ENCODE data around the gene NUDT6. TPM values are rescaled to one million over a fixed set of nuclear protein-coding genes. Genes with fewer than 3 reads are reported as not detected.
A peak's percentile ranks its signal among the peaks of the same experiment; 100 is the strongest.
"Not testable (repeated sequence)": the region's sequence is repeated elsewhere in the genome, so short reads cannot be mapped to it uniquely, and the experiment has no call there.

The NUDT6 gene
- total RNA-seq, 2 donors from 2014 or later: 4.4 to 14.8 TPM

DNA sequence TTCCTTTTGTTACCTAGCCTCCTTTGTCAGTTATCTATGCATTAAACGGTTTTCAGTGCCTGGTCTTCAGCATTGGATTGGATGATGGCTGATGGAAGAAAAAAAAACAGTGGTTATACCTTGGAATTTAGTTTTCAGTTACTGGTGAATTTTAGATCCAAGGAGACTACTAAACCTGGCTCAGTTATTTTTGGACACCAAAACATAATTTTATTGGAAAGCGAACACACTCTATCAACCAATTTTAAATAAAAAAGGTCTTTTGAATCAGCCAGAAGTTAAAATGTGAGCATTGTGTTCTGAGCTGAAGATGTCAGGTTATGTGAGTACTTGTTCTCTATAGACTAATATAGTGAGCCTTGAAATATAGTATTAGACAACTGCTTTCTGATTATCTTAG is 63.7 kb downstream of the NUDT6 start:
- Mint-ChIP-seq H3K9me3 (no peaks in the 10 kb centered on the region), H3K27ac (no peak overlapping the region), H3K36me3 (no peaks in the 10 kb centered on the region)
- DNase-seq (ENCODE audit: low spot score in 2 of 2): no peak
- no peak for ATAC-seq

DNA sequence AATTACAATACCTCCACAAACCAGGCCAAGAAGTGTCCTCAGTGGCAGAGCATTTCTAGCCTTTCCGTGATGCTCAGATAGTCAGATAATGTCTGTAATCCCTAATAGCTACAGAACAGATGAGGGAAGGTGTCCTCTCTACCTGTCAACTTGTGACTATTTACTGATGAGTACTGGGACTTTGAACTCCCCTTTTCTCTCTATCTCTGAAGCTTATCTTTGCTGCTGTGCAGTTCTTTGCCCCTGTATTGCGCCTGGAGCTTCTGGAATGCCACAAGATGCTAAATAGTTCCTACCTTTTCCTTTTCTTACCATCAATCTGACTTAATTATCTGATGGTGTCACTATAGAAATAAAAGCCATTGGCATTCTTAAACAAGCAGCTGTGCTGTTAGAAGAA is 65.2 kb downstream of the NUDT6 start:
- no peak for ATAC-seq
- no peaks in the 10 kb centered on the region for H3K9me3 Mint-ChIP-seq
- no peak for DNase-seq (ENCODE audit: low spot score in 2 of 2)
- no peaks in the 10 kb centered on the region for H3K36me3 Mint-ChIP-seq
- no peak overlapping the region for H3K27ac Mint-ChIP-seq

DNA sequence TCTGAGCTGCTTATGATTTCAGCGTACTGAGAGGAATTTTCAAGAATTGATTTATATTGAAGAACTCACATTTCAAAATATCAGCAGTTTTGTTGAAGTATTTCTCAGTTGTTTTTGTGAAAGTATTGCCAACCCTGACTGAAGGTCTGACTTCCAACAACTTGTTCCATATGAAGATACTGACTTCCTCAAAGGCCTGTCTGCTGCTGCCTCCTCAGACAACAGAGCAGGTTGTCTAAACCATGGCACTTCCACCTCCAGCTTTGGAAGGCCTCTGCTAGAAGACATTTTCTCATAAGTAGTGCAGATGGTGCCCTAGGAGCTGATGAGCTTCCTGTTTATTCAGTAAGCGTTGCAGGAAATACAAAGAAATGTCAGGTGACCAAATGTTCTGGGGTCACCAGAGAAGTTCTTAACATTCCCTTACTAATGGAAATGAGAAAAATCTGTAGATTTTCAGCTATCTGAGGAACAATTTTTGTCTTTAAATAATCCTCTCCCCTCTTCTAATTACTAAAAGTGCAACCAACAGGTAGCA is 67.0 kb downstream of the NUDT6 start:
- Mint-ChIP-seq H3K27ac (no peak overlapping the region), H3K9me3 (no peaks in the 10 kb centered on the region), H3K36me3 (no peaks in the 10 kb centered on the region)
- ATAC-seq: no peak
- no peak for DNase-seq (ENCODE audit: low spot score in 2 of 2)

DNA sequence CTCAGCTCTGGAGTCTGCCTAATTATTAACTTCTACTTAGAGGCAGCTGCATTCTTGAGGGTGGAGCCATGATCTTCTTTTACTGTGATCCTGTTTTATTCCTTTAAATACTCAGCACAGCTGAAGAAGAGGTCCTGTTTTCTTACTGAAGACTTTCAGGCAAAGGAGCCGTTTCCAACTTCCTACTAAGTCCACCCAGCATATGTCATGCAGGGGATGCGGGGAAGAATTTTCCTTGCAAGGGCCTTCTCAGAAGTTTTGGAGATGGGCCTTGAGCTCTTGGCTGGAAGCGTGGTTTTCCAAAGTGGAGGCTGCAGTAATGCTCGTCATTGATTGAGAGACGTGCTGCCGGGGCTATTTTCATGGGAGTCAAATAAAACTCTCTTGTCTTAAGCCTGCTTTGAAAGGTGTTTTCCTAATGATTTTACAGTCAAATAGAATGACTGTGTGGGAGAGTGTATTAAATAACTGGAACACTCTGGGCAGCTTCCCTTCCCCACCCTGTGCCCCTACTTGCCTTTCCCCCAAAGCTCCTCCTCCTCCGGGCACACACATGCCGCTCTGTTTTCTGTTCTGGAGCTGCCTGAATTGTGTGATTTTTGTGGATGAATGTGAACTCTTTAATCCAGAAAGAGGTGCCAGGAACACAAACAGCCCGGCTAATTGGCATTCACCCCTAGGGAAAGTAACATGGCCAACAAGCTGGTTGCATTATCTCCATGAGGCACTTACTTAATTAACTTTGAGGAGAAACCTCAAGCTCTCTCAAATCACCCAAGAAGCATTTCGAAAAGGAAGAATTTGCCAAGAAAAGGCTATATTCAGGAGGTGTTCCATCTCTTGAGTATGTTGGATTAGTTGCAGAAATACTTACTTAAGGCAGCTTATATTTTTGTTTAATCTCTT is 67.7 kb downstream of the NUDT6 start:
- H3K36me3 Mint-ChIP-seq: no peaks in the 10 kb centered on the region
- DNase-seq (ENCODE audit: low spot score in 2 of 2) (no peak), ATAC-seq (no peak)
- H3K9me3 Mint-ChIP-seq: no peaks in the 10 kb centered on the region
- H3K27ac Mint-ChIP-seq: no peak overlapping the region

DNA sequence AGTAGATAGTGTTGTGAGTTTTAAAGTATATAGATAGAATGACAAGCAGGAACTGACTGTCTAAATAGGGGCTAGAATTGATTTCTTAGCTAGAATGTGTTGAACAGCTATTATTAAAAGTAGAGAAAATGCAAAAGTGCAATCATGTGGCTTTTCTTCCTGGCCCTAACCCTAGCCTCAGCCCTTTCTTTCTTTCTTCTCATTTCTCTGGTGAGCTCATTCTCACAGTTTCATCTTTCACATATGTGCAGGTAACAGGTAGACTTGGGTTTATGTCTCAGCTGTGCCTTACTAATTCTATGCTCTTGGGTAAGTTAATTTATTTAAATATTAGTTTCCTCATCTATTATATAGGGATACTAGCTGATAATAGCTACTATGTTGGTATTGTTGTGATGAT is 70.8 kb downstream of the NUDT6 start:
- no peak for DNase-seq (ENCODE audit: low spot score in 2 of 2)
- ATAC-seq: no peak
- no peak overlapping the region for H3K27ac Mint-ChIP-seq
- H3K36me3 Mint-ChIP-seq: no peaks in the 10 kb centered on the region
- H3K9me3 Mint-ChIP-seq: no peaks in the 10 kb centered on the region

DNA sequence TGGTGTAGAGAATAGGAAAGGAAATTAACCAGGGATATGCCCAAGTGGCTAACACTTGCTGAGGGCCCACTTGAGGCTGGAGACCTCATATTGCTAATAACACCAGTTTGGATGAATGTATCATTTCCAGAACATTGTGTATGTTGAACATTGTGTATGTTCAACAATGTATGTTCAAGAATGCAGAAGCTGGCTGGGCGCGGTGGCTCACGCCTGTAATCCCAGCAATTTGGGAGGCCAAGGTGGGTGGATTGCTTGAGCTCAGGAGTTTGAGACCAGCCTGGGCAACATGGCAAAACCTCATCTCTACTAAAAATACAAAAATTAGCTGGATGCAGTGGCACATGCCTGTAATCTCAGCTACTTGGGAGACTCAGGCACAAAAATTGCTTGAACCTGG is 72.6 kb downstream of the NUDT6 start:
- not testable (repeated sequence) for H3K9me3 Mint-ChIP-seq; ATAC-seq; H3K27ac Mint-ChIP-seq; DNase-seq (ENCODE audit: low spot score in 2 of 2); H3K36me3 Mint-ChIP-seq

DNA sequence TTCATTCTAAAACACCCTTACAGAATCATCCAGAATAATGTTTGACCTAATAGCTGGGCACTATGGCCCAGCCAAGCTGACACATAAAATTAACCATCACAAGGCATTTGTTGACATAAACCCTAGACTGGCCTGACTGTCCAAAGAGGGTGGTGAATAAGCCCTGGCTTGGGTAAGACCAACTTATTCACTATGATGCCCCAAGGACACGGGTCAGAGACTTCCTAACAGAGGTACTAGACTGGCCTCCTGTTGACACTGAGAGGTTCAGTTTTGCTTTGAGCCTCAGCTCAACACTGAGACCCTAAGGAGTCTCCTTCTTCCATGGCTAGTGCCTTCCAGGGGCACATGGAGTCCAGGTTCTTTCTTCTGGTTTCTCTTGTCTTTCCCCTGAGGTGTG is 74.5 kb downstream of the NUDT6 start:
- Mint-ChIP-seq H3K36me3 (no peaks in the 10 kb centered on the region), H3K27ac (no peak overlapping the region), H3K9me3 (no peaks in the 10 kb centered on the region)
- DNase-seq (ENCODE audit: low spot score in 2 of 2) (no peak), ATAC-seq (no peak)

DNA sequence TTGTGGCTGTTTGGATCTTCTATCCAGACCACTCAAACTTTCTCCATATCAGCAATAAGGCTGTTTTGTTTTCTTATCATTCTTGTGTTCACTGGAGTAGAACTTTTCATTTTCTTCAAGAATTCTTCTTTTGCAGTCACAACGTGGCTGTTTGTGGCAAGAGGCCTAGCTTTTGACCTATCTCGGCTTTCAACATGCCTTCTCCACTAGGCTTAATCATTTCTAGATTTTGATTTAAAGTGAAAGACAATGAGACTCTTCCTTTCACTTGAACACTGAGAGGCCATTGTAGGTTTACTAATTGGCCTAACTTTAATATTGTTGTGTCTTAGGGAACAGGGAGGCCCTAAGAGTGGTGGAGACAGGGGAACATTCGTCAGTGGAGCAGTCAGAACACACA is 76.6 kb downstream of the NUDT6 start:
- Mint-ChIP-seq H3K27ac (no peak overlapping the region), H3K36me3 (no peaks in the 10 kb centered on the region)
- peak in 1 of 2 donors; percentile 46 for ATAC-seq

DNA sequence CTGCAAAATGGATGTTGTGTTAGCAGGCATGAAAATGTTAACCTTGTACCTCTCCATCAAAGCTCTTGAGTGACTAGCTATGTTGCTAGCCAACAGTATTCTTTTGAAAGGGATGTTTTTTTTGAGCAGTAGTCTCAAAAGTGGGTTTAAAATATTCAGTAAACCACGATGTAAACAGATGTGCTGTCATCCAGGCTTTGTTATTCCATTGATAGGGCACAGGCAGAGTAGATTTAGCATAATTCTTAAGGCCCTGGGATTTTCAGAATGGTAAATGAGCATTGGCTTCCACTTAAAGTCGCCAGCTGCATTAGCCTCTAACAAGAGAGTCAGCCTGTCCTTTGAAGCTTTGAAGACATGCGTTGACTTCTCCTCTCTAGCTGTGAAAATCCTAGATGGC is 77.3 kb downstream of the NUDT6 start:
- Mint-ChIP-seq H3K27ac (no peak overlapping the region), H3K9me3 (no peaks in the 10 kb centered on the region), H3K36me3 (no peaks in the 10 kb centered on the region)
- no peak for ATAC-seq
- DNase-seq (ENCODE audit: low spot score in 2 of 2): no peak

More for the DNA sequence above, 76.6 kb downstream of the NUDT6 start:
- H3K9me3 Mint-ChIP-seq: no peaks in the 10 kb centered on the region
- DNase-seq (ENCODE audit: low spot score in 2 of 2): no peak

DNA sequence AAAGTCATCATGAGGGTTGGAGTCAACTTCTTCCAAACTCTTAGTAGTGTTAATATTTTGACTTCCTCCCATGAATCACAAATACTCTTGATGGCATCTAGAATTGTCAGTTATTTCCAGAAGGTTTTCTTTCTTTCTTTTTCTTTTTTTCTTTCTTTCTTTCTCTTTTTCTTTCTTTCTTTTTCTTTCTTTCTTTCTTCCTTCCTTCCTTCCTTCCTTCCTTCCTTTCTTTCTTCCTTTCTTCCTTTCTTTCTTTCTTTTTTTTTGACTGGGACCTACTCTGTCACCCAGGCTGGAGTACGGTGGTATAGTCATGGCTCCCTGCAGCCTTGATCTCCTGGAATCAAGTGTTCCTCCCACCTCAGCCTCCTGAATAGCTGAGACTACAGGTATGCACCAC is 78.0 kb downstream of the NUDT6 start:
- H3K9me3 Mint-ChIP-seq; DNase-seq (ENCODE audit: low spot score in 2 of 2); H3K36me3 Mint-ChIP-seq; H3K27ac Mint-ChIP-seq; ATAC-seq: not testable (repeated sequence)

DNA sequence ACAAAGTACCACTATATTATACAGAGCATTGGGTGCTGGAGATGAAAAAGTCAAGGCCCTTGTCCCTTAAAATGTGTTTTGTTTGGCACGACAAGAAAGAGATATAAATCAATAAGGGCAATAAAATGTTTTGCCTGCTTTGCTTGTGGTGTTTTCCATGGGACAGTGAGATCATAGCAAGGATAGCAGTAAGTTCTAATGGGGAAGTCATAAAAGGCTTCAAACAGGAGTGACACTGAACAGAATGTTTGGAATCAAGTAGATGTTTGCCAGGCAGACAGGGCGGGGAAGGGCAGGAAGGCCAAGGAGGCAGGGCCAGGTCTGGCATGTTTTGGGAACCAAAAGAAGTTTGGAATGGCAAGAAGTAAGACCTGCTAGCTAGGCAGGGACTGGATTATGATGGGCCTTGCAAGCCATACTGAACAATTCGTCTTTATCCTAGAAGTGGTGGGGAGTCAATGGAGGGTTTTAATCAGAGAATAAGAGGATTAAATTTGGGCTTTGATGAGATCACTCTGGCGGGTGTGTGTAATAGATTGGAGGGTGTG is 79.3 kb downstream of the NUDT6 start:
- Mint-ChIP-seq H3K36me3 (no peaks in the 10 kb centered on the region), H3K9me3 (no peaks in the 10 kb centered on the region), H3K27ac (no peak overlapping the region)
- ATAC-seq: no peak
- DNase-seq (ENCODE audit: low spot score in 2 of 2): no peak

Other genes with a start within 250 kb of the NUDT6 start
- gene BBS12, start 189.9 kb downstream of the NUDT6 start, total RNA-seq: 1 to 10 TPM in 1 of 2 donors, under 1 TPM in 1; 0.96 to 5.8 TPM
- gene FGF2, start 95.8 kb downstream of the NUDT6 start, total RNA-seq: 1 to 10 TPM in 1 of 2 donors, under 1 TPM in 1; 0.23 to 4.2 TPM